Astrocyte of the spinal cord (primary cell): Measurements from ENCODE around the gene ZNF618.

ENCODE experiments used
- DNase-seq: peaks from one replicate; pipeline ENCODE4 v3.0.0; 2011; ENCODE audit warnings: low read depth, low spot score
- H3K4me3 ChIP-seq: 2 replicates; pipeline ENCODE4 v1.5.1; 2011; ENCODE audit warnings: low read depth, mild to moderate bottlenecking, low read length, moderate library complexity
- CTCF ChIP-seq: IDR thresholded peaks from 2 replicates; pipeline ENCODE4 v1.5.1; 2012; ENCODE audit warnings: low read depth, mild to moderate bottlenecking, low read length, inconsistent platforms
- in situ Hi-C: cut with HindIII; loops from 2 replicates; pipeline ENCODE4 v1.10.0; 2017; ENCODE audit warnings: low sequenced_read_pairs

ZNF618 gene

DNA sequence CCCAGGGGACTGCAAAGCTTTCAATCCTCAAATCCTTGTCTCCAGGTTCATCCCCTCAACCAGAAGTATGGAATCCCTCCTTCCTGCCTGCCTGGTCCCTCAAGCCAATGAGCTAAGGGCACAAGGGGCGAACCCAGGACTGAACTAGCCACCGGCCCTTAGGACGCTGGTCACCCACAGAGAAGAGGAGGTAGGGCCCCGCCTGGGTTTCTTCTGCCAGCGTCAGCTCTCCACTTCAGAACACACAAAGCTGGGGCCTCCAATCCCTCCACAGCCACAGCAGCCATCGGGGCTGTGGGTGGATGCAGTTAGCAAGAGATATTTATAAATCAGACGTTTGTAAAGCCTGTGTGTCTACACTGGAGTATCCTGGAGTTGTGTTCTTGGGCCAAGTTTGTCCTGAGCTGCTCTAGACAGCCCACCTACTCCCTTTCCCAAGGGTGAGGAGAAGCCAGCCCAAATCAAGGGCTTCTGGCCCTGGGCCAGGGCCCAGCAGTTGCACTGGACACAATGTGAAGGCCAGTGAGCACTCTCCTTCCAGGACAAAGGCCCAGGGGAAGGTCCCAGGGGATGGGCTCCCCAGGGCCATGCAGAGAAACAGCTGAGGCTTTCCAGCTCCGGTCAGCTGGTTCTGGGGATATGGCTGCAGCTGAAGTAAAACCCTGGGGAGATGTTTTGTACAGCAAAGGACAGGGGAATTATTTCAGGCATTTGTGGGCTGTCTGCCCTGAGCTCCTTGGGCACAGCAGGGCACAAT lies 183.1 kb downstream of the ZNF618 start:
- no peak for DNase-seq
- no peak overlapping the region for H3K4me3 ChIP-seq
- no peak for TF ChIP-seq CTCF
- in situ Hi-C loops: no loop called here

DNA sequence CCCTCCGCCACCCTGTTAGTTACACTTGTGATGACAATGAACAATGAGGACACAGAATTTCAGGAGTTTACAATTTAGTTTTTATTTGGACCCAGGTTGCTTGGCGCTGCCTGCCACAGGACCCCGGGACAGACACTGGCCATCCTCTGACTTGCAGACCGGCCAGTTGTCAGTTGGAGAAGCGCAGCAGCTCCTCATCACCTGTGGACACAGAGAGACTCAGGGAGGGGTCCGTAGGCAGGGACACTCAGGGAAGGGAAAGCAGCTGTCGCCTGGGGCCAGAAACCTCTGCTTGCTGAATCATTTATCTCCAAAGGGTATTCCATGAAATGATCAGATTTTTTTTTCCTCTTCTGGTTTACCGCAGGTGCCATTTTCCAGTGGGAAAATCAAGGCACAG lies 184.0 kb downstream of the ZNF618 start:
- no peak overlapping the region for H3K4me3 ChIP-seq
- in situ Hi-C loops: no loop called here
- TF ChIP-seq CTCF: no peak
- DNase-seq: no peak

DNA sequence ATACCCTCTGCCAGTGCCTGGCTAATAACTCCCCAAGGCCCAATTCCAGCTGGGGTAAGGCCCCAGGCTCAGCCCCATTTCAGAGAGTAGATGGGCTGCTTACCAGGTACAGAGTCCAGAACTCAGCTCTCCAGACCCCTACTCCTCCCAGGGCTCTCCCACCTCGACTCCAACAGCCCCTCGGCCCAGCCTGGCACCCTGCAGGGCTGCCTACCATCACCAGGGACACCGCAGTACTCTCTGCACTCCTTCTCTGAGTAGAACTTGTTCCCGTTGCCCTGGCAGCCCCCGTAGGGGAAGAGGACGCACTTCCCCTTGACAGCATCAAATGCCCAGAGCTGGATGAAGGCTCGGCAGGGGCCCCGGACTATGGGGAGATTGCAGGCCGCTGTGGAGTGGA lies 184.6 kb downstream of the ZNF618 start:
- in situ Hi-C loops: no loop called here
- no peak for TF ChIP-seq CTCF

DNA sequence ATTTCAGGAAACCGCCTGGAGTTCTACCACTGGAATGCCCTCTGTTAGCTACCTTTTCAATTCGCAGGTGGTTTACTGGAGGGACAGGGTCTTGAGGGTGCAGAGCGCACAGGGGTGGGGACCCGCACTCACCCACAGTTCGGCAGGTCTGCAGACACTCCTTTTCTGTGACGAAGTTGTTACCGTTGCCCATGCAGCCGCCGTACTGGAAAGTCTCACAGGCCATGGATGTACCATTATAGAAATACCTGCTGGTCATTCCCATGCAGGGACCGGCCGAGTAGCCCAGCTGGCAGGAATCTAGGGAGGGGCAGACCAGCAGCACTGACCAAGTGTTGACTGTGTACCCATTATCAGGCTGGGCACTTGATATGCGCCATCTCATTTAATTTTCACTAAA lies 185.2 kb downstream of the ZNF618 start:
- in situ Hi-C loops: no loop called here
- no peak for DNase-seq

More for the DNA sequence above, 184.6 kb downstream of the ZNF618 start:
- H3K4me3 ChIP-seq: no peak overlapping the region
- no peak for DNase-seq

DNA sequence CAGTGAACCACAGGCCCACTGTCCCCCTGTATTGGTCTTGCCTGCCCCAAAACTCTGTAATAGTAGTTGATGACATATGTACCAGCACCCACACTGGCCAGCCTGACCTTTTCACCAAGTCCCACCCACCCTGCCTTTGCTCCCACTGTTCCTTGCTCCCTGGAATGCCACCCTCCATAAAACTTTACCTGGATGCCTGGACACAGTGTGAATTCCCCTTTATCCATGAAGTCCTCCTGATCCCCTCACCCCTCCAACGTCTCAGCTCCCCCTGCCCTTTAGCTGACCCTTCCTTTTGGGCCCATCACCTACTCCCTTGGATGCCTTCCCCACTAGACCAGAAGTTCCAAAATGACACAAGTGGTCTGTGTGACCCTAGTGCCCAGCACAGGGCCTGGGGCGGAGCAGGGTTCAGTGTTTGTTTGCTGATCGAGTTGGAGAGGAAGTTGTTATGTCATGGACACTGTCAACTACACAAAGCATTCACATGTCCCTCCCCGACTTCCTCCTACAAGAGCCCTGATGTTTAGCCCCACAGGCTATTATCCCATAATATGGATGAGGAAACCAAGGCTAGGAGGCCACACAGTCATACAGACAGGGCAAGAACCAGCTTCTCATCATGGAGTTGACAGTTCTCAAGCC lies 185.8 kb downstream of the ZNF618 start:
- in situ Hi-C loops: no loop called here
- TF ChIP-seq CTCF: no peak
- no peak overlapping the region for H3K4me3 ChIP-seq
- no peak for DNase-seq

More for the DNA sequence above, 185.2 kb downstream of the ZNF618 start:
- H3K4me3 ChIP-seq: no peak overlapping the region
- no peak for TF ChIP-seq CTCF

DNA sequence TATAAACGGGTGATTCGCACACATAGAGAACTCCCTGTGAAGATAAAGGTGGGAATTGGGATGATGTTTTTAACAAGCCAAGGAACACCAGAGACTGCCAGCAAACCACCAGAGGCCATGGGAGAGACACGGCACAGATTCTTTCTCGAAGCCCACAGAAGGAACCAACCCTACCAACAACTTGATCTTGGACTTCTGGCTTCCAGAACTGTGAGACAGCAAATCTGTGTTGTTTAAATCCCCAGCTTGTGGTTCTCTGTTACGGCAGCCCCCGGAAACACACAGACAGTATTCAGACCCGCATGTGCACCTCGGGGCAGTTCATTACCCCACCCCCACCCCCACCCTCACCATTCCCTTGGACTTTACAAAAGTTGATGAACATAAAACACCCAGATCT lies 189.2 kb downstream of the ZNF618 start:
- no peak for TF ChIP-seq CTCF

More for the DNA sequence above, 189.2 kb downstream of the ZNF618 start:
- in situ Hi-C loops: no loop called here
- no peak overlapping the region for H3K4me3 ChIP-seq
- DNase-seq: no peak
